Endodermal cell (in vitro differentiated cells): ENCODE results near the gene ARG2. TPM values are rescaled to one million over a fixed set of nuclear protein-coding genes. Genes with fewer than 3 reads are reported as not detected.

Source experiments
- DNase-seq: peaks from one replicate; pipeline ENCODE4 v3.0.0-alpha.2; 2017
- H3K27ac ChIP-seq: 2 replicates; pipeline ENCODE4 v1.5.1; 2013; ENCODE audit warnings: mild to moderate bottlenecking, low read depth, low read length, moderate library complexity
- H3K27me3 ChIP-seq: 2 replicates; pipeline ENCODE4 v1.6.1; 2013; ENCODE audit warnings: mild to moderate bottlenecking, low read length, moderate library complexity; ENCODE audit not compliant: insufficient read depth, control insufficient read depth, poor library complexity, severe bottlenecking
- H3K36me3 ChIP-seq: 2 replicates; pipeline ENCODE4 v1.7.0; 2013; ENCODE audit warnings: mild to moderate bottlenecking, low read length, moderate library complexity; ENCODE audit not compliant: control insufficient read depth, insufficient read depth
- H3K4me1 ChIP-seq: one replicate; pipeline ENCODE4 v1.7.0; 2013; ENCODE audit warnings: low read length; ENCODE audit not compliant: control insufficient read depth, insufficient read depth
- H3K4me3 ChIP-seq: 2 replicates; pipeline ENCODE4 v1.5.1; 2013; ENCODE audit warnings: mild to moderate bottlenecking, low read length, moderate library complexity
- H3K9ac ChIP-seq: 2 replicates; pipeline ENCODE4 v1.6.1; 2013; ENCODE audit warnings: mild to moderate bottlenecking, low read length, moderate library complexity; ENCODE audit not compliant: poor library complexity, severe bottlenecking; ENCODE audit errors: extremely low read depth
- H3K9me3 ChIP-seq: 2 replicates; pipeline ENCODE4 v1.6.1; 2013; ENCODE audit warnings: mild to moderate bottlenecking, low read length, moderate library complexity; ENCODE audit not compliant: control insufficient read depth
- H3K27ac Mint-ChIP-seq: 2 replicates; pipeline ENCODE4 v1.8.0; 2020; ENCODE audit warnings: mixed read lengths
- H3K27me3 Mint-ChIP-seq: 2 replicates; pipeline ENCODE4 v1.8.0; 2021; ENCODE audit warnings: mild to moderate bottlenecking, mixed read lengths; ENCODE audit not compliant: insufficient read depth
- H3K36me3 Mint-ChIP-seq: 2 replicates; pipeline ENCODE4 v1.8.0; 2020; ENCODE audit warnings: low read depth, mixed read lengths
- H3K4me1 Mint-ChIP-seq: 2 replicates; pipeline ENCODE4 v1.8.0; 2020; ENCODE audit warnings: mixed read lengths
- H3K4me3 Mint-ChIP-seq: 2 replicates; pipeline ENCODE4 v1.8.0; 2020; ENCODE audit warnings: mild to moderate bottlenecking, moderate library complexity, mixed read lengths
- H3K9me3 Mint-ChIP-seq: 2 replicates; pipeline ENCODE4 v1.8.0; 2020; ENCODE audit warnings: mild to moderate bottlenecking, mixed read lengths
- CTCF ChIP-seq: fragments of 200-600 bp; sonication (generic); conservative IDR thresholded peaks from 2 replicates; pipeline ENCODE4 v1.5.0; 2021; ENCODE audit warnings: antibody characterized with exemption, mild to moderate bottlenecking
- WGBS, 2 experiments: methylation state at CpG; one replicate each; pipeline versions ENCODE4 v1.1.5 to v1.1.7; 2013; ENCODE audit warnings: missing lambda C conversion rate in 2 of 2, mixed read lengths in 1 of 2; ENCODE audit not compliant: insufficient coverage in 1 of 2, insufficient read length in 1 of 2; 5-methylcytosine and 5-hydroxymethylcytosine counted together
- total RNA-seq, 2 donors: library from RNA; stranded (reverse); fragmentation: NEBNext Ultra II Directional in 1 of 2; extraction: Animal tissue kit (Norgen Biotek cat#: 25700) in 1 of 2; gene quantifications; 2 replicates in 1 of 2; 3 replicates in 1 of 2; pipeline ENCODE4 v1.2.1, GENCODE V29; 2021

Gene ARG2
- total RNA-seq, 2 donors from 2014 or later, result 19.4 to 25.4 TPM

GRCh38 chr14:67575684-67576083 lies 44.0 kb upstream of the ARG2 start:
- no peak for TF ChIP-seq CTCF
- no peak overlapping the region for H3K4me3 Mint-ChIP-seq
- no peaks in the 10 kb centered on the region for H3K4me1 Mint-ChIP-seq

GRCh38 chr14:67576216-67576955 lies 43.3 kb upstream of the ARG2 start:
- no peak overlapping the region for H3K27ac Mint-ChIP-seq
- no peak for TF ChIP-seq CTCF
- Histone ChIP-seq H3K9me3 (no peaks in the 10 kb centered on the region), H3K4me3 (no peak overlapping the region), H3K27me3 (no peaks in the 10 kb centered on the region), H3K27ac (no peak overlapping the region), H3K9ac (no peak overlapping the region), H3K36me3 (peaks cover 14% of the 10 kb centered on the region), H3K4me1 (no peaks in the 10 kb centered on the region)
- H3K4me3 Mint-ChIP-seq, result no peak overlapping the region
- no peaks in the 10 kb centered on the region for H3K27me3 Mint-ChIP-seq
- no peak for DNase-seq
- 90 to 100% methylated on average over 3 to 7 of the region's 7 CpGs for WGBS, 2 experiments
- no peaks in the 10 kb centered on the region for H3K9me3 Mint-ChIP-seq
- H3K4me1 Mint-ChIP-seq, result no peaks in the 10 kb centered on the region
- H3K36me3 Mint-ChIP-seq, result peaks cover 46% of the 10 kb centered on the region

More at GRCh38 chr14:67575684-67576083, 44.0 kb upstream of the ARG2 start:
- H3K27me3 Mint-ChIP-seq, result no peaks in the 10 kb centered on the region
- no peak overlapping the region for H3K27ac ChIP-seq
- no peaks in the 10 kb centered on the region for H3K4me1 ChIP-seq
- H3K9me3 ChIP-seq, result no peaks in the 10 kb centered on the region
- no peak for DNase-seq
- H3K9ac ChIP-seq, result no peak overlapping the region
- H3K36me3 ChIP-seq, result peaks cover 14% of the 10 kb centered on the region
- no peaks in the 10 kb centered on the region for H3K27me3 ChIP-seq
- 92 to 95% methylated on average over 3 to 9 of the region's 9 CpGs for WGBS, 2 experiments
- no peaks in the 10 kb centered on the region for H3K9me3 Mint-ChIP-seq
- H3K36me3 Mint-ChIP-seq, result peaks cover 45% of the 10 kb centered on the region
- H3K4me3 ChIP-seq, result no peak overlapping the region
- no peak overlapping the region for H3K27ac Mint-ChIP-seq

- no peak overlapping the region for H3K27ac ChIP-seq
- H3K9me3 ChIP-seq, result no peaks in the 10 kb centered on the region
- peaks cover 14% of the 10 kb centered on the region for H3K36me3 ChIP-seq
- Mint-ChIP-seq H3K27ac (no peak overlapping the region), H3K9me3 (no peaks in the 10 kb centered on the region), H3K4me1 (no peaks in the 10 kb centered on the region), H3K4me3 (no peak overlapping the region), H3K27me3 (no peaks in the 10 kb centered on the region), H3K36me3 (peaks cover 45% of the 10 kb centered on the region)
- no peaks in the 10 kb centered on the region for H3K4me1 ChIP-seq
- H3K27me3 ChIP-seq, result no peaks in the 10 kb centered on the region
- no peak for TF ChIP-seq CTCF
- DNase-seq, result no peak
- H3K9ac ChIP-seq, result no peak overlapping the region
- no peak overlapping the region for H3K4me3 ChIP-seq
- 71 to 83% methylated on average over 6 to 13 of the region's 13 CpGs for WGBS, 2 experiments
Observed at GRCh38 chr14:67577181-67577808, 42.4 kb upstream of the ARG2 start.
